Stomach (tissue), 9 donors: ENCODE measurements around the gene CCND3. TPM values are rescaled to one million over a fixed set of nuclear protein-coding genes. Genes with fewer than 3 reads are reported as not detected.

Source experiments
- DNase-seq, 2 donors: peaks; one replicate each; pipeline versions ENCODE4 v3.0.0 to v3.0.0-alpha.2; 2013 to 2019
- H3K27ac ChIP-seq, 5 donors: fragments of 200-600 bp in 4 of 5; sonication (generic) in 4 of 5; one replicate each; pipeline ENCODE4 v1.5.1; 2013 to 2019; ENCODE audit warnings: mild to moderate bottlenecking in 1 of 5, moderate library complexity in 1 of 5
- H3K27me3 ChIP-seq, 3 donors: fragments of 200-600 bp; sonication (generic); one replicate each; pipeline ENCODE4 v1.5.1; 2017 to 2019; ENCODE audit warnings: mixed run types in 1 of 3
- H3K36me3 ChIP-seq, 4 donors: fragments of 200-600 bp; sonication (generic); 1 replicate in 3 of 4; 2 replicates in 1 of 4; pipeline ENCODE4 v1.5.1; 2016 to 2019
- H3K4me1 ChIP-seq, 4 donors: fragments of 200-600 bp; sonication (generic); one replicate each; pipeline ENCODE4 v1.5.1; 2016 to 2019
- H3K4me3 ChIP-seq, 4 donors: fragments of 200-600 bp; sonication (generic) in 3 of 4; one replicate each; pipeline ENCODE4 v1.5.1; 2016 to 2019; ENCODE audit warnings: mild to moderate bottlenecking in 1 of 4
- H3K9me3 ChIP-seq, 4 donors: fragments of 200-600 bp; sonication (generic); one replicate each; pipeline ENCODE4 v1.5.1; 2016 to 2019
- EP300 ChIP-seq: sonication (generic); formaldehyde crosslinking; IDR thresholded peaks from one replicate; pipeline ENCODE4 v1.6.1; 2017; ENCODE audit warnings: antibody characterized with exemption
- POLR2A ChIP-seq, 4 donors: fragments of 450-650 bp; IDR thresholded peaks; one replicate each; pipeline ENCODE4 v1.6.1; 2016; ENCODE audit warnings: antibody characterized with exemption in 4 of 4, control low read depth in 2 of 4, mild to moderate bottlenecking in 1 of 4, moderate library complexity in 1 of 4
- POLR2AphosphoS5 ChIP-seq, 3 donors: sonication (generic); formaldehyde crosslinking; IDR thresholded peaks; one replicate each; pipeline ENCODE4 v1.6.1; 2016; ENCODE audit warnings: antibody characterized with exemption in 3 of 3
- WGBS, 5 donors: extraction: QIAGEN DNeasy Blood & Tissue Kit in 3 of 5; methylation state at CpG; one replicate each; pipeline versions ENCODE4 v1.1.5 to v1.1.7; 2013 to 2018; 5-methylcytosine and 5-hydroxymethylcytosine counted together
- intact Hi-C: fragments of 100-400 bp; cut with DNase I; formaldehyde crosslinking; loops from one replicate; pipeline ENCODE4 v1.15.1; 2023; ENCODE audit warnings: low total_unique reads
- polyA plus RNA-seq, 3 donors: library from polyadenylated mRNA; stranded (reverse); fragments of 200-250 nt; gene quantifications; one replicate each; pipeline ENCODE4 v1.2.3, GENCODE V29; 2013
- total RNA-seq, 5 donors: library from RNA; depleted of rRNA; stranded (reverse); fragments of >200 nt; gene quantifications; one replicate each; pipeline versions ENCODE4 v1.1.0 to v1.2.3, GENCODE V29; 2014 to 2016
- TF ChIP-seq, protein P1 (sequence below), 7 experiments: fragments of 450-650 bp in 4 of 7; fragments of 200-600 bp in 3 of 7; sonication (generic) in 3 of 7; IDR thresholded peaks; one replicate each; pipeline ENCODE4 v1.5.1; 2016 to 2019; ENCODE audit warnings: antibody characterized with exemption in 7 of 7, control low read depth in 2 of 7, mild to moderate bottlenecking in 1 of 7
- donor health status: healthy with polysubstance abuse.
- donor health status: Bipolar disorder and iron deficiency.
- donor health status: healthy.

CCND3 gene
- total and polyA plus RNA-seq, 8 donors, result 40.6 to 193 (median 76.5) TPM

DNA sequence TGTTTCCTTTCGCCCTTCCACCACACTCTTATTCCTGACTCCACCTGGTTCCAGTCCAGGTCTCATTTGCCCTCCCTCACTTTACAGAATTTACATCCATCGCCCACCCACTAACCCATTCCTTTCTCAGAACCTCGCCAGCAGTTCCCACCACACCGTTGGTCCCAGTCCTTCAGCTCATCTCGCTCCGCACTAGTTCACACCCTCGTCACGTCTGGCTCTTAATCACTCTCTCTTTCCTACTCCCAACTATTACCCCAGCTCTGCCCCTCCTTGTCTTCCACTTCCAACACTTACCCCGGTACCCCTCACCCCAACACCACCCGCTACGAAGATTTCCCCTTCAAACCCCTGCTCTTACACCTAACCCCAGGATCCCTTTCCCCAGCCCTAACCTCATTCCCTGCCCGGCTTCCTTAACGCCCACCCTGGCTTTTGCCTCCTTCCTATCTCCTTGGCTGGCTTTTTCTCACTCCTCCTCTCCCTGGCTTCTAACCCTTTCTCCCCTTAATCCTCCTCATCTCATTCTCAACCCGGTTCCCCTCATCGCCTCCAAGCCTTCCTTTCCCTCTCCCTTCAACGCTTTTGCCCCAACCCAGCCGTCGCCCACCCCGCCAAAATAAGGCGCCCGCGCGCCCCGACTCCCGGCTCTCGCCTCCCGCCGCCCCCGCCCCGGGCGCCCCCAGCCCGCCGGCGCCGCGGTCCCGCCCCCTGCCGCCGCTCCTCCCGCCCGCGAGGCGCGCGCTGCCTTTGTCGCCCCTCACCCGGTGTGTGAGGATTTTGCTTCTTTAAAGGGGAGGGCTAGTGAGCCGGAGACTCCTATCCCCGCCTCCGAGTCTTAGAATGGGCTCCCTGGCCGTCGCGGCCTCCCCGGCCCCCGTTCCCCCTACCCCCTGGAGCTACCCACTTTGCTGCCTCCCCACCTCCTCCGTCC, 47.0 kb downstream of the CCND3 start:
- H3K27me3 ChIP-seq, result no peaks in the 10 kb centered on the region
- no peaks in the 10 kb centered on the region for H3K36me3 ChIP-seq
- intact Hi-C loops, result no loop called here
- H3K27ac ChIP-seq, result peak overlapping the region in 4 of 5 donors; percentile 80 to 89 (median 88)
- WGBS, 5 donors, result 1 to 2% (median 2%) methylated on average over 44 to 56 of the region's 56 CpGs
- no peaks in the 10 kb centered on the region for H3K9me3 ChIP-seq
- H3K4me3 ChIP-seq, result peak overlapping the region; percentile 71 to 81 (median 74)
- peak; percentile 27 to 42 for DNase-seq
- peaks cover 5 to 35% (median 25%) of the 10 kb centered on the region in 4 donors for H3K4me1 ChIP-seq
- no peak for TF ChIP-seq POLR2AphosphoS5 (IDR thresholded peaks at IDR 0.05)
- TF ChIP-seq EP300, result no peak
- TF ChIP-seq, protein P1, sequence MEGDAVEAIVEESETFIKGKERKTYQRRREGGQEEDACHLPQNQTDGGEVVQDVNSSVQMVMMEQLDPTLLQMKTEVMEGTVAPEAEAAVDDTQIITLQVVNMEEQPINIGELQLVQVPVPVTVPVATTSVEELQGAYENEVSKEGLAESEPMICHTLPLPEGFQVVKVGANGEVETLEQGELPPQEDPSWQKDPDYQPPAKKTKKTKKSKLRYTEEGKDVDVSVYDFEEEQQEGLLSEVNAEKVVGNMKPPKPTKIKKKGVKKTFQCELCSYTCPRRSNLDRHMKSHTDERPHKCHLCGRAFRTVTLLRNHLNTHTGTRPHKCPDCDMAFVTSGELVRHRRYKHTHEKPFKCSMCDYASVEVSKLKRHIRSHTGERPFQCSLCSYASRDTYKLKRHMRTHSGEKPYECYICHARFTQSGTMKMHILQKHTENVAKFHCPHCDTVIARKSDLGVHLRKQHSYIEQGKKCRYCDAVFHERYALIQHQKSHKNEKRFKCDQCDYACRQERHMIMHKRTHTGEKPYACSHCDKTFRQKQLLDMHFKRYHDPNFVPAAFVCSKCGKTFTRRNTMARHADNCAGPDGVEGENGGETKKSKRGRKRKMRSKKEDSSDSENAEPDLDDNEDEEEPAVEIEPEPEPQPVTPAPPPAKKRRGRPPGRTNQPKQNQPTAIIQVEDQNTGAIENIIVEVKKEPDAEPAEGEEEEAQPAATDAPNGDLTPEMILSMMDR (IDR thresholded peaks at IDR 0.05), result no peak
- no peak for TF ChIP-seq POLR2A (IDR thresholded peaks at IDR 0.05)

DNA sequence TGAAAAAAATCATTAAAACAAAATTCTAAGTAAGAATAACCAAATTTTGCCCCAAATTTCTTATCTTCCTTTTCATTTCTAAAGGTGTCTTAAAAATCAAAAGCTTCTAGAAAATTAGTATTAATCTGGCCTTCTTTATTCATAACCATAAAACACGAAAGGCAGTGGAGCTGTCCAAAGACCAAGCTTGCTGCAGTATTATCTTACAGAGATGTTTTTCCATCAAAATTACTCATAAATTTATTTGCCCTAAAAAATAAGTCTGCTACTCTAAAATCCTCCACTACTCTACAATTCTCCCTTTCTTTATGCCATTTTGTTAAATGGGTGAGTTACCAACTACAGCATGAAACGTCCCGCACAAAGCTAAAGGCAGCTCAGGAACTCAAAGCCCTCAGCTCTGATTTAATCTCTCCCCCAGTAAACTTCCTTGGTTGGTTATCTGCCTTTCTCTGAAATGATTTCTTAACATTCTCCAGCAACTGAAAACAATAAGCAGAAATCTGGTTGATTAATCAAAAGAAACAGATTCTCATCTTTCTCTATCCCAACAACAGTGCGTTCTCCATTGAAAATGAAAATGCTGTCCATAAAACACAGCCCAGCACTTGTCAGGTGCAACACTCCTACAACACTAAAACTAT, 48.6 kb downstream of the CCND3 start:
- Histone ChIP-seq H3K4me3 (no peak overlapping the region), H3K36me3 (no peaks in the 10 kb centered on the region), H3K4me1 (peaks cover 5 to 35% (median 25%) of the 10 kb centered on the region in 4 donors), H3K27ac (no peak overlapping the region), H3K27me3 (no peaks in the 10 kb centered on the region), H3K9me3 (no peaks in the 10 kb centered on the region)
- no peak for DNase-seq
- no peak for TF ChIP-seq EP300
- TF ChIP-seq, protein P1 (IDR thresholded peaks at IDR 0.05), result no peak
- WGBS, 5 donors, result 62 to 72% (median 65%) methylated on average over 4 of the region's 4 CpGs
- intact Hi-C loops, result no loop called here

DNA sequence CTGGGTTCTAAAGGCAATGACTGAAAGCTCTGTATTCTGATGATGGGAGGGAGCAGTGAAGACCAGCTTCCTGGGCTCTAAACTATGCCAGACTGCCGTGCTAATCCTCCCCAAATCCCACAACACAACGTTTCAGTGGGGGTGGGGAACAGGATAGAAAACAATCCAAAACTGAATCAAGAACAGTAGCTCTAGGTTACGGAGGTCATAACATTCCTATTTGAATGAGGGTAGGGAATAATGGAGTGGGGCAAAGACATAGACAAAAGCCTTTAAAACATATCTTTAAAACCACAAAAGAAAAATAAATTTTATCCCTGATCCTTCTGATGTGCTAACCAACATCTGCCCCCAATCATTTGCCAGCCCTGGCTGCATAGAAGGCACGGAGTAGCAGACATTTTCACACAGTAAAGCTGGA, 54.3 kb downstream of the CCND3 start:
- no peak for TF ChIP-seq EP300
- TF ChIP-seq POLR2AphosphoS5 (IDR thresholded peaks at IDR 0.05), result no peak
- TF ChIP-seq, protein P1 (IDR thresholded peaks at IDR 0.05), result no peak
- no peak for TF ChIP-seq POLR2A (IDR thresholded peaks at IDR 0.05)
- no peak for DNase-seq
- 54 to 69% (median 66%) methylated on average over 4 of the region's 4 CpGs for WGBS, 5 donors
- no peaks in the 10 kb centered on the region for H3K9me3 ChIP-seq
- H3K27me3 ChIP-seq, result no peaks in the 10 kb centered on the region
- H3K4me3 ChIP-seq, result no peak overlapping the region
- intact Hi-C loops, result no loop called here
- H3K27ac ChIP-seq, result no peak overlapping the region
- H3K4me1 ChIP-seq, result no peaks in the 10 kb centered on the region
- no peaks in the 10 kb centered on the region for H3K36me3 ChIP-seq

DNA sequence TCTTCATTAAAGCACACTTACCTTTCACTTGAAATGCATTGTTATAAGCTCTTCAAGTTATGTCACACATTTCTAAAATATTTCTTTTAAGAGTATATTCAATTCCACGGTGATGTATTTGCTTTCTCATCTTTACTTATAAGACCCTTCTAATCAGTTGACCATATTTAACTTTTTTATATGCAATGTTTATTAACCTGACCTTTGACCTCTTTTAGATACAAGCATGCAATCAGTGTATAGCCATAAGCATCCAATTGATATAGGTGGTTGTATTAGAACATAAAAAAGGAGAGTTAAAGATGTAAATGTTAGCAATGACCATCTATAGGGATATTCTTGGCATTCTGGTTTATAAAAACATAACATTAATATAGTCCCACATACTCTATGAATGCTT, 55.7 kb downstream of the CCND3 start:
- TF ChIP-seq EP300, result no peak
- no peak for TF ChIP-seq POLR2A (IDR thresholded peaks at IDR 0.05)
- TF ChIP-seq, protein P1 (IDR thresholded peaks at IDR 0.05), result no peak
- no peak for TF ChIP-seq POLR2AphosphoS5 (IDR thresholded peaks at IDR 0.05)
- 77 to 89% (median 87%) methylated on average over 1 of the region's 1 CpG for WGBS, 5 donors
- no peaks in the 10 kb centered on the region for H3K4me1 ChIP-seq

More for the DNA sequence above, 55.7 kb downstream of the CCND3 start:
- Histone ChIP-seq H3K36me3 (no peaks in the 10 kb centered on the region), H3K27ac (no peak overlapping the region), H3K9me3 (no peaks in the 10 kb centered on the region), H3K27me3 (no peaks in the 10 kb centered on the region), H3K4me3 (no peak overlapping the region)
- DNase-seq, result no peak
- intact Hi-C loops, result no loop called here
